Naive thymus-derived CD4-positive, alpha-beta T cell (primary cell): ENCODE data around the gene UBA1. TPM values are rescaled to one million over a fixed set of nuclear protein-coding genes. Genes with fewer than 3 reads are reported as not detected.
A peak's percentile ranks its signal among the peaks of the same experiment; 100 is the strongest.

Source experiments
- ATAC-seq: fragments of 150-1000 bp; cut with Tn5 transposase; 2 replicates; pipeline ENCODE4 v1.10.0; 2021; ENCODE audit warnings: mild to moderate bottlenecking, moderate library complexity
- CTCF ChIA-PET: fragments of 350-600 bp; sonication (Branson Sonifier 250); formaldehyde crosslinking; loops from one replicate; lab custom pipeline; 2021; ENCODE audit warnings: antibody characterized with exemption; lab: Charles Lee
- POLR2A ChIA-PET: fragments of 350-600 bp; sonication (Branson Sonifier 250); formaldehyde crosslinking; loops from one replicate; lab custom pipeline; 2021; ENCODE audit warnings: antibody characterized with exemption, inconsistent platforms; lab: Charles Lee
- DNase-seq, 9 donors: peaks; one replicate each; pipeline versions ENCODE4 v3.0.0 to v3.0.0-alpha.2; 2020 to 2022; ENCODE audit warnings: mixed read lengths in 1 of 9
- H3K27ac ChIP-seq: one replicate; pipeline ENCODE4 v1.7.0; 2013; ENCODE audit warnings: mild to moderate bottlenecking, low read depth, low read length, moderate library complexity
- H3K27me3 ChIP-seq, 2 donors: one replicate each; pipeline ENCODE4 v1.7.0; 2013; ENCODE audit warnings: low read length in 2 of 2, mild to moderate bottlenecking in 2 of 2, moderate library complexity in 2 of 2; ENCODE audit not compliant: control insufficient read depth in 2 of 2, insufficient read depth in 2 of 2
- H3K36me3 ChIP-seq, 3 experiments: 1 replicate in 2 of 3; 2 replicates in 1 of 3; pipeline ENCODE4 v1.7.0; 2013; ENCODE audit warnings: low read length in 3 of 3, mild to moderate bottlenecking in 3 of 3, moderate library complexity in 1 of 3; ENCODE audit not compliant: insufficient read depth in 3 of 3, control insufficient read depth in 2 of 3
- H3K4me1 ChIP-seq, 2 donors: one replicate each; pipeline ENCODE4 v1.7.0; 2013; ENCODE audit warnings: low read length in 2 of 2, mild to moderate bottlenecking in 2 of 2, moderate library complexity in 1 of 2; ENCODE audit not compliant: control insufficient read depth in 2 of 2, insufficient read depth in 2 of 2
- H3K4me3 ChIP-seq: 2 replicates; pipeline ENCODE4 v1.7.0; 2013; ENCODE audit warnings: mild to moderate bottlenecking, low read length
- H3K9me3 ChIP-seq, 3 experiments: 1 replicate in 2 of 3; 2 replicates in 1 of 3; pipeline ENCODE4 v1.7.0; 2013; ENCODE audit warnings: low read length in 3 of 3; ENCODE audit not compliant: control insufficient read depth in 2 of 3
- H3K27ac Mint-ChIP-seq, 9 donors: one replicate each; pipeline ENCODE4 v1.8.0; 2020 to 2022; ENCODE audit warnings: mixed read lengths in 9 of 9, mild to moderate bottlenecking in 8 of 9, moderate library complexity in 5 of 9, inconsistent platforms in 2 of 9
- H3K27me3 Mint-ChIP-seq, 5 donors: one replicate each; pipeline ENCODE4 v1.8.0; 2021 to 2022; ENCODE audit warnings: mixed read lengths in 5 of 5, mild to moderate bottlenecking in 1 of 5
- H3K36me3 Mint-ChIP-seq, 5 donors: one replicate each; pipeline ENCODE4 v1.8.0; 2020 to 2022; ENCODE audit warnings: mixed read lengths in 5 of 5, mild to moderate bottlenecking in 3 of 5, inconsistent platforms in 1 of 5
- H3K4me1 Mint-ChIP-seq, 7 donors: one replicate each; pipeline ENCODE4 v1.8.0; 2020 to 2022; ENCODE audit warnings: mixed read lengths in 7 of 7, mild to moderate bottlenecking in 3 of 7, inconsistent platforms in 1 of 7
- H3K4me3 Mint-ChIP-seq, 10 donors: one replicate each; pipeline ENCODE4 v1.8.0; 2020 to 2022; ENCODE audit warnings: mild to moderate bottlenecking in 10 of 10, mixed read lengths in 10 of 10, moderate library complexity in 6 of 10, inconsistent platforms in 2 of 10
- H3K9me3 Mint-ChIP-seq, 11 donors: one replicate each; pipeline ENCODE4 v1.8.0; 2020 to 2022; ENCODE audit warnings: mixed read lengths in 11 of 11, mild to moderate bottlenecking in 4 of 11, inconsistent platforms in 1 of 11, moderate library complexity in 1 of 11
- intact Hi-C, 2 donors: fragments of 100-400 bp; cut with micrococcal nuclease; formaldehyde crosslinking; loops; one replicate each; pipeline ENCODE4 v1.15.1; 2023
- polyA plus RNA-seq, 2 donors: library from polyadenylated mRNA; unstranded; fragments of 300-500 nt; fragmentation: Illumina TruSeq; gene quantifications; one replicate each; pipeline ENCODE4 v1.2.3, GENCODE V29; 2021
- total RNA-seq, 6 experiments: library from RNA in 5 of 6; stranded (reverse) in 5 of 6; gene quantifications; 1 replicate in 5 of 6; 2 replicates in 1 of 6; pipeline ENCODE4 v1.2.3 and lab custom pipeline; 2021 to 2026

Gene UBA1
- total and polyA plus RNA-seq, 7 experiments from 2014 or later: 98.0 to 187 (median 128) TPM

DNA sequence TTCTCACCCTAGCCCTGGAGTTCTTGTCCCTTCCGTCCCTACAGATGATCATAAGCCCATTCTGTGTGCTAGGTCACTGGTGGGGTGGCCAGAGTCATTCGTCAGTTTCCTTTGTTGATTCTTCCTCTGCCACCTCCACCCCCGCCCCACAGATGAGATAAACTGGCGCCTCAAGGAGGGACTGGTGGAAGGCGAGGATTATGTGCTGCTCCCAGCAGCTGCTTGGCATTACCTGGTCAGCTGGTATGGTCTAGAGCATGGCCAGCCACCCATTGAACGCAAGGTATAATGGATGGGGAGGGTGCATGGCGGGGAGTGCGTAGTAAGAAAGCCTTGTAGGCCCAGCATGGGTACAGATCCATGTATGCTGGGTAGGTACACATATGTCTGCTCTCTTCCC is 45.6 kb downstream of the UBA1 start:
- H3K9me3 ChIP-seq: no peaks in the 10 kb centered on the region
- ATAC-seq (no peak), DNase-seq (no peak)
- Mint-ChIP-seq H3K9me3 (peaks cover 0 to 3% (median 0%) of the 10 kb centered on the region in 11 donors), H3K4me3 (no peak overlapping the region), H3K27ac (peak overlapping the region in 2 of 9 donors; percentile 19 to 44), H3K36me3 (peaks cover 0 to 39% (median 22%) of the 10 kb centered on the region in 5 donors), H3K4me1 (peaks cover 8 to 34% (median 22%) of the 10 kb centered on the region in 7 donors), H3K27me3 (no peaks in the 10 kb centered on the region)
- intact Hi-C loops: loop anchor here in 1 of 2 donors (5.0 kb wide), 1 partner anchor 143 kb away; no protein-coding TSS in a partner anchor
- H3K36me3 ChIP-seq: peaks cover 0 to 44% (median 7%) of the 10 kb centered on the region in 3 experiments
- ChIA-PET CTCF (no interaction called here), POLR2A (interaction anchor here (0.7 kb wide), 1 partner anchor 1995 kb away, joined by 3 read pairs; no protein-coding TSS in a partner anchor)
- peaks cover 0 to 7% of the 10 kb centered on the region in 2 donors for H3K4me1 ChIP-seq
- no peak overlapping the region for H3K4me3 ChIP-seq
- no peaks in the 10 kb centered on the region for H3K27me3 ChIP-seq
- no peak overlapping the region for H3K27ac ChIP-seq

DNA sequence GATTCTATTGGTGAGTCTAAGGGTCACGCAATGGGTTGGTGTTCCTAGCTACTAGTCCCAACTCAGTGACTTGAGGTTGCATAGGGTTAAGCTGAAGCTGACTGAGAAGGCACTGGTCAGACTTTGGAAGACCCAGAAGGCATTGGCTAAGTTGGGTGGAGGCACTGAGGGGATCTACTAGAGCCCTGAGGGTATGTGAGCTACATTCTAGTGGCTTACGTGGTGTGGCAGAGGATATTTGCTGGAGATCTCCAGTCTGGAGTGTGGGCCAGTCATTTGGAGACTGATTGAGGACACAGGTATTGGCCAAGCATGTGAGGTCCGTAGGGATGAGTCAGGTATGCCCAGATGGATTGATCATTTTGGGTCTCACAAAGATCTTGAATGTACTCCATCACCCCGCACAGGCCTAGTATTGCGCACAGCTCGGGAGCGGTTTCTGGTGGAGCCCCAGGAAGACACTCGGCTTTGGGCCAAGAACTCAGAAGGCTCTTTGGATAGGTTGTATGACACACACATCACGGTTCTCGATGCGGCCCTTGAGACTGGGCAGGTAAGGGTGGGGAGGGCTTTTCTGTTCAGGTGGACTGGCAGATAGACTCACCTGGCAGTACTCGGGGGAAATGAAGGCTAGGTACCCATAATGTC is 46.4 kb downstream of the UBA1 start:
- intact Hi-C loops: loop anchor here in 1 of 2 donors (5.0 kb wide), 1 partner anchor 142 kb away; no protein-coding TSS in a partner anchor
- POLR2A ChIA-PET: no interaction called here
- H3K4me3 Mint-ChIP-seq: no peak overlapping the region

GRCh38 chrX:47240619-47241018 is 47.0 kb downstream of the UBA1 start:
- intact Hi-C loops: no loop called here
- no peak overlapping the region for H3K27ac ChIP-seq
- peaks cover 0 to under 1% of the 10 kb centered on the region in 2 donors for H3K4me1 ChIP-seq
- Mint-ChIP-seq H3K27me3 (no peaks in the 10 kb centered on the region), H3K9me3 (peaks cover 0 to 3% (median 0%) of the 10 kb centered on the region in 11 donors), H3K4me1 (peaks cover 3 to 21% (median 14%) of the 10 kb centered on the region in 7 donors), H3K36me3 (peaks cover 0 to 34% (median 16%) of the 10 kb centered on the region in 5 donors), H3K27ac (no peak overlapping the region), H3K4me3 (no peak overlapping the region)
- no peaks in the 10 kb centered on the region for H3K27me3 ChIP-seq
- H3K4me3 ChIP-seq: no peak overlapping the region
- CTCF ChIA-PET: no interaction called here
- ATAC-seq (no peak), DNase-seq (no peak)
- no peaks in the 10 kb centered on the region for H3K9me3 ChIP-seq
- POLR2A ChIA-PET: no interaction called here
- H3K36me3 ChIP-seq: peaks cover 0 to 57% (median 7%) of the 10 kb centered on the region in 3 experiments

More for the DNA sequence above, 46.4 kb downstream of the UBA1 start:
- Mint-ChIP-seq H3K27ac (peak overlapping the region in 5 of 9 donors; percentile 19 to 80 (median 44)), H3K4me1 (peaks cover 8 to 27% (median 20%) of the 10 kb centered on the region in 7 donors), H3K27me3 (no peaks in the 10 kb centered on the region), H3K9me3 (peaks cover 0 to 3% (median 0%) of the 10 kb centered on the region in 11 donors), H3K36me3 (peaks cover 0 to 40% (median 21%) of the 10 kb centered on the region in 5 donors)
- Histone ChIP-seq H3K36me3 (peaks cover 0 to 52% (median 7%) of the 10 kb centered on the region in 3 experiments), H3K9me3 (no peaks in the 10 kb centered on the region), H3K4me3 (no peak overlapping the region), H3K27ac (no peak overlapping the region), H3K27me3 (no peaks in the 10 kb centered on the region), H3K4me1 (peaks cover 0 to 6% of the 10 kb centered on the region in 2 donors)
- no peak for DNase-seq
- ATAC-seq: no peak
- CTCF ChIA-PET: no interaction called here

DNA sequence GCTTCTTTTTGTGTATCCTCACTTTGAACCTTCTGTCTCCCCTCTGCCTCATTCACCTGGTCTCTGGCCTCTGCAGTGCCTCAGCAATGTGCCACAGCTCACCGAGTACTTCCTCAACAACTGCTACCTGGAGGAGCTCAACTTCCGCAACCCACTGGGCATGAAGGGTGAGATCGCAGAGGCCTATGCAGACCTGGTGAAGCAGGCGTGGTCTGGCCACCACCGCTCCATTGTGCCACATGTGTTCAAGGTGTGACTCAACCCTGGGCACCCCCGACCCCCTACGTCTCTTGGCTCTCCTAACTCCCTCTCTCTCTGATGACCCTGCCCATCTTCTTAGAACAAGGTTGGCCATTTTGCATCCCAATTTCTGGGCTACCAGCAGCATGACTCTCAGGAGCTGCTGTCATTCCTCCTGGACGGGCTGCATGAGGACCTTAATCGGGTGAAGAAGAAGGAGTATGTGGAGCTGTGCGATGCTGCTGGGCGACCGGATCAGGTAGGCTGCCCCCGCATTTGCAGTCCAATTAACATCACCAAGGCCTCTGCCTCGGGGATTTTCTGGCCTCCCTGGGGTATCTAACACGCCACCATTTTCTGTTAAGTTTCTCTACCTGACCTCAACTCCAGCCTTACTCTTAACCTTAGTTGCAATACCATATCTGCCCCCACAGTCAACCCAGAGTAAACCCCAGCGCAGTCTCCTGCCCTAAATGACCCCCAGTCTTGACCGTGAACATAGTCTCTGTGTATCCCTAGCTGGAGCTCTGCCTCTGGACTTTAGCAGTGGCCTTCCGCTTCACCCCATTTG is 47.8 kb downstream of the UBA1 start:
- Mint-ChIP-seq H3K27me3 (no peaks in the 10 kb centered on the region), H3K4me1 (peaks cover 0 to 13% (median 6%) of the 10 kb centered on the region in 7 donors), H3K4me3 (no peak overlapping the region), H3K36me3 (peaks cover 0 to 41% (median 13%) of the 10 kb centered on the region in 5 donors), H3K27ac (peak overlapping the region in 3 of 9 donors; percentile 20 to 76 (median 59)), H3K9me3 (peaks cover 0 to 3% (median 0%) of the 10 kb centered on the region in 11 donors)
- Histone ChIP-seq H3K4me3 (no peak overlapping the region), H3K27me3 (no peaks in the 10 kb centered on the region), H3K27ac (no peak overlapping the region), H3K36me3 (peaks cover 0 to 65% (median 7%) of the 10 kb centered on the region in 3 experiments), H3K4me1 (no peaks in the 10 kb centered on the region), H3K9me3 (no peaks in the 10 kb centered on the region)
- DNase-seq (no peak), ATAC-seq (no peak)
- intact Hi-C loops: no loop called here
- ChIA-PET POLR2A (no interaction called here), CTCF (no interaction called here)

DNA sequence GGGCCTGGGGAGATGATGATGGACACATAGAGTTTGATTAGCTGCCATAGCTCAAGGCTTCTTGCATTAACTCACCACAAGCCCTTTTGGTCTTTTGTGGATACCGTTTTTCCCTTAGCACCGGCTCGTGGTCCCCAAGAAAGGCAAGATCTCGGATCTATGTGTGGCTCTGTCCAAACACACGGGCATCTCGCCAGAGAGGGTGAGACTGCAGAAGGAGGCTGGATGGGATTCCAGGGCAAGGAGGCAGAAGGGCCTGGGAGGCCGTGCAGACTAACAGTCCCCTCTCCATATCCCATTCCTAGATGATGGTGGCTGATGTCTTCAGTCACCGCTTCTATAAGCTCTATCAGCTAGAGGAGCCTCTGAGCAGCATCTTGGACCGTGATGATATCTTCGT is 48.7 kb downstream of the UBA1 start:
- Histone ChIP-seq H3K36me3 (peaks cover 0 to 70% (median 7%) of the 10 kb centered on the region in 3 experiments), H3K27ac (no peak overlapping the region), H3K9me3 (no peaks in the 10 kb centered on the region), H3K4me1 (no peaks in the 10 kb centered on the region), H3K27me3 (no peaks in the 10 kb centered on the region), H3K4me3 (no peak overlapping the region)
- Mint-ChIP-seq H3K4me1 (peaks cover 0 to 4% (median 0%) of the 10 kb centered on the region in 7 donors), H3K9me3 (peaks cover 0 to 3% (median 0%) of the 10 kb centered on the region in 11 donors), H3K27me3 (no peaks in the 10 kb centered on the region), H3K4me3 (no peak overlapping the region), H3K27ac (no peak overlapping the region), H3K36me3 (peaks cover 0 to 47% (median 13%) of the 10 kb centered on the region in 5 donors)
- ATAC-seq (no peak), DNase-seq (no peak)
- intact Hi-C loops: no loop called here
- ChIA-PET CTCF (no interaction called here), POLR2A (no interaction called here)

DNA sequence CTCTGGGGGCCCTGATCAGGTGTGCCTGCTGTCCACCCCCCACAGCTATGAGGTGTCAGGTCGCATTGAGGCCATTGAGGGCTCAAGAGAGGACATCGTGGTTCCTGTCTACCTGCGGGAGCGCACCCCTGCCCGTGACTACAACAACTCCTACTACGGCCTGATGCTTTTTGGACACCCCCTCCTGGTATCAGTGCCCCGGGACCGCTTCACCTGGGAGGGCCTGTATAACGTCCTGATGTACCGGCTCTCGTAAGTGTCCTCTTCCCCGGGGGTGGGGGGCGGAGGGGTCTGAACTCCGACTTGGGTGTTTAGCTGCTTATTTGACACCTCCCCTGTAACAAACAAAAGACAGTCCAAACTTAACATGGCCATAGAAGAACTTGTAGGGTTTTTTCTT is 49.7 kb downstream of the UBA1 start:
- no peak overlapping the region for H3K4me3 ChIP-seq
- CTCF ChIA-PET: no interaction called here
- no peak for ATAC-seq

More for the DNA sequence above, 49.7 kb downstream of the UBA1 start:
- Mint-ChIP-seq H3K27me3 (no peaks in the 10 kb centered on the region), H3K36me3 (peaks cover 0 to 48% (median 17%) of the 10 kb centered on the region in 5 donors), H3K27ac (no peak overlapping the region), H3K4me3 (no peak overlapping the region), H3K9me3 (peaks cover 0 to 4% (median 0%) of the 10 kb centered on the region in 11 donors), H3K4me1 (peaks cover 0 to 3% (median 0%) of the 10 kb centered on the region in 7 donors)
- intact Hi-C loops: no loop called here
- no peaks in the 10 kb centered on the region for H3K27me3 ChIP-seq
- no peaks in the 10 kb centered on the region for H3K4me1 ChIP-seq
- no peaks in the 10 kb centered on the region for H3K9me3 ChIP-seq
- peaks cover 0 to 79% (median 7%) of the 10 kb centered on the region in 3 experiments for H3K36me3 ChIP-seq
- POLR2A ChIA-PET: no interaction called here
- no peak for DNase-seq
- no peak overlapping the region for H3K27ac ChIP-seq
